ENCODE results near the gene GNRH2. TPM values are rescaled to one million over a fixed set of nuclear protein-coding genes. Genes with fewer than 3 reads are reported as not detected.

GNRH2 gene
- total RNA-seq, 1 donor = not detected

DNA sequence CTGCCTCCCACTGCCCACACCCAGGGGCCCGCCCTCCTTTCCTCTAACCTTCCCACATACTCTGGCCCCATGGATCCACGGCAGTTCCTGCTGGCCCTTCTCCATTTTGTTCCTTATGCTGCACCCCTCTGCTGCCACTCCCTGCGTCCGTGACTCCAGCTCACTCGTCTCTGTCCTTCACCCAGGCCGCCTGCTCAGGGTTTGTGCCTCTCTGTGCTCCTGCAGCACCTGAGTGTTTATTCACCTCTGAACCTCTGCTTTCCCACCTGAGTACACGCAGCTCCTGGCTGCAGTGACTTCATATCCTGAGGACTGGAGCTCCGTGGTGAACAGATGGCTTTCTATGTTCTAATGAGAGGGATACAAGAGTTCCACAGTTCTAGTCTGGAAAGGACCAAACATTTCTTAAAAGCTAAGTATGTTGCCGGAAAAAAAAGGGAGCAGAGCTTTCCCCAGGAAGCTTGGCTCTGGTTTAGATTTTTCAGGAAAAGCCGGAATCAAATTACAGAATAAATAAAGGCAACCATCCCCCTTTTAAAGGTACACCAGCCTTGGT lies 1.5 kb upstream of the GNRH2 start:
- H3K4me3 ChIP-seq (ENCODE audit: low read depth, low read length) = no peak overlapping the region
- DNase-seq (ENCODE audit: low read depth) = peak; percentile 5
- TF ChIP-seq CTCF (IDR thresholded peaks at IDR 0.05; ENCODE audit: insufficient read depth, low read depth, low read length) = no peak

DNA sequence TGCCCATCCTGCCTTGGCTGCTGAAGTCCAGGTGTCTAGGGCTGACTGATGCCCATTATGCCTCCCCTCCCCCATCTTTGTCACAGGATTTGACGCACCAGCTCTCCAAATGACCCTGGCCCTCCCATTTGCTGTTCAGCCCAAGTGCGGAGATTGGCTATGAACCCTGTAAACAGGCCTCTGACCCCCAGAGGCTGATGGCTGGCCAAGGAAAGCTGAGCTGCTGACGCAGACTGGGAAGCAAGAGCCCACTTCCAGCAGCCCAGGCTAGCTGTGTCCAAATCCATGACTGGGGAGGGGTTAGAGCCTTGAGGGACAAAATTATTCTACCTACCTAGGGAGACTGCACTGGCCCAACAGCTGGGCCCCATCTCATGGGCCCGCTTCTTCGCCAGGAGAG lies 797 bp upstream of the GNRH2 start:
- TF ChIP-seq CTCF (IDR thresholded peaks at IDR 0.05; ENCODE audit: insufficient read depth, low read depth, low read length) = no peak
- no peak overlapping the region for H3K4me3 ChIP-seq (ENCODE audit: low read depth, low read length)
- DNase-seq (ENCODE audit: low read depth) = no peak

DNA sequence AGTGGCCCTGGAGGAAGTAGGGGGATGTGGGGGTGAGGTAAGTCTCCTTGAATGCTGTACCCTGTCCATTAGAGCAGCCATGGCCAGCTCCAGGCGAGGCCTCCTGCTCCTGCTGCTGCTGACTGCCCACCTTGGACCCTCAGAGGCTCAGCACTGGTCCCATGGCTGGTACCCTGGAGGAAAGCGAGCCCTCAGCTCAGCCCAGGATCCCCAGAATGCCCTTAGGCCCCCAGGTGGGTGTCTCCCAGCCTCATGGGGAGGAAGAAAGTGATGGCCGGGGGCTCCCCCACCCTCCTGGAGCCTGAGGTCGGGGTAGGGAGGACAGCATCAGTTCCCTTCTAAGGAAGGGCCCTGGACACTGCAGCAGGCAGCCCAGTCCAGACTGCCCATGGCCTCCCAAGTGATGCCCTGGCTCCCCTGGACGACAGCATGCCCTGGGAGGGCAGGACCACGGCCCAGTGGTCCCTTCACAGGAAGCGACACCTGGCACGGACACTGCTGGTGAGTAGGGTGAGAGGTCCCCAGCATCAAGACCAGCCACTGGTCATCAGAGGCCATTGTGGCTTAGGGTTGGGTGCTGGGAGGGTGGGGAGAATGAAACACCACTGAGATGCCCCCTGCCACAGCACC lies 1.0 kb downstream of the GNRH2 start:
- TF ChIP-seq CTCF (IDR thresholded peaks at IDR 0.05; ENCODE audit: insufficient read depth, low read depth, low read length) = no peak
- no peak overlapping the region for H3K4me3 ChIP-seq (ENCODE audit: low read depth, low read length)
- DNase-seq (ENCODE audit: low read depth) = no peak

- no peak for TF ChIP-seq CTCF (IDR thresholded peaks at IDR 0.05; ENCODE audit: insufficient read depth, low read depth, low read length)
Observed at GRCh38 chr20:3045042-3045815, 1.8 kb downstream of the GNRH2 start.

GRCh38 chr20:3045816-3046676 lies 2.6 kb downstream of the GNRH2 start, which contains the start of gene MRPS26:
TSS of gene MRPS26 (plus strand) at chr20:3046052. CDS start at chr20:3046069, 17 bp downstream.
- no peak for TF ChIP-seq CTCF (IDR thresholded peaks at IDR 0.05; ENCODE audit: insufficient read depth, low read depth, low read length)
- peak within 1 kb of the TSS; percentile 82 for H3K4me3 ChIP-seq (ENCODE audit: low read depth, low read length)
- peak; percentile 88 for DNase-seq (ENCODE audit: low read depth)

More at GRCh38 chr20:3045042-3045815, 1.8 kb downstream of the GNRH2 start:
- H3K4me3 ChIP-seq (ENCODE audit: low read depth, low read length) = peak overlapping the region; percentile 82
- DNase-seq (ENCODE audit: low read depth) = peak; percentile 84

DNA sequence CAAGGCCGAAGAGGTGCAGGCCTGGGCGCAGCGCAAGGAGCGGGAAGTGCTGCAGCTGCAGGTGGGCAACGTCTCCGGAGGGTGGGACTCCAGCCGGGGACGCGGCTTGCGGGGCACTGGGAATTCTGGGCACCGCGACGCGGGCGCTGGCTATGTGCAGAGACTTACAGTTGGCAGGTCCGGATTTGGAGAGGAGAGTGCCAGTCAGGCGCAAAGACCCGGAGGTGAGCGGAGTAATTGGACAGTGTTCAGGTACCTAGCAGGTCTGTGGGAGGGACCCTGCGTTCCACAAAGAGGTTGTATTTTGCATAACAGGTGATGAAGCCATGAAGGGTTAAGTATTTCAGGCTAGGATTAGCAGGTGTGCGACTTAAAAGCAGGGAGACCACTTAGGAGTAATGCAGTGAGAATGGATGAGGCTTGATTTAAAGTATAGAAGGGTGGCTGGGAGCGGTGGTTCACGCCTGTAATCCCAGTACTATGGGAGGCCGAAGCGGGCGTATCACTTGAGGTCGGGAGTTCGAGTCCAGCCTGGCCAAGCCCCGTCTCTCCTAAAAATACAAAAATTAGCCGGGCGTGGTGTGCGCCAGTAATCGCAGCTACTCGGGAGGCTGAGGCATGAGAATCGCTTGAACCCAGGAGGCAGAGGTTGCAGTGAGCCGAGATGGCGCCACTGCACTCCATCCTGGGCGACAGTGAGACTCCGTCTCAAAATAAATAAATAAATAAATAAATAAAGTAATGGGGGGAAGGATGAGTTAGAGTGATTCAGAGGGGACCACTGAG lies 3.4 kb downstream of the GNRH2 start:
- H3K4me3 ChIP-seq (ENCODE audit: low read depth, low read length) = peak overlapping the region; percentile 82
- no peak for DNase-seq (ENCODE audit: low read depth)
- no peak for TF ChIP-seq CTCF (IDR thresholded peaks at IDR 0.05; ENCODE audit: insufficient read depth, low read depth, low read length)

All from fibroblast of villous mesenchyme (primary cell).